ENCODE results near the gene USP24. TPM values are rescaled to one million over a fixed set of nuclear protein-coding genes. Genes with fewer than 3 reads are reported as not detected.

USP24 gene
- total RNA-seq, 1 experiment from 2014 or later, result 54.6 TPM

GRCh38 chr1:55076356-55076755, 138.8 kb downstream of the USP24 start:
- Histone ChIP-seq H3K9me3 (ENCODE audit: low read depth, low read length, poor library complexity, severe bottlenecking) (no peaks in the 10 kb centered on the region), H3K27ac (ENCODE audit: low read depth, low read length, poor library complexity, severe bottlenecking) (no peak overlapping the region), H3K27me3 (replicated peaks; ENCODE audit: insufficient read depth, low read depth, low read length, poor library complexity) (no peaks in the 10 kb centered on the region), H3K4me3 (ENCODE audit: low read depth, low read length, poor library complexity, severe bottlenecking) (no peak overlapping the region), H3K4me1 (ENCODE audit: insufficient read depth, low read length, poor library complexity, severe bottlenecking) (no peaks in the 10 kb centered on the region), H3K36me3 (ENCODE audit: insufficient read depth, low read length, poor library complexity, severe bottlenecking) (peaks cover 94% of the 10 kb centered on the region)
- CTCF ChIA-PET, result no interaction called here
- POLR2A ChIA-PET (ENCODE audit: low non-redundant PET), result interaction anchor here (0.6 kb wide), 1 partner anchor 15 kb away, joined by 3 read pairs; no protein-coding TSS in a partner anchor
- DNase-seq (ENCODE audit: low spot score), result no peak
- BruUV-seq (replicated peaks), result no TSS peak
- TF ChIP-seq CTCF (conservative IDR thresholded peaks at IDR 0.05; ENCODE audit: low read depth, low read length) (no peak), EZH2 (IDR thresholded peaks at IDR 0.05; ENCODE audit: borderline replicate concordance, low read depth, low read length, poor library complexity, severe bottlenecking) (no peak)
- intact Hi-C loops (cut with micrococcal nuclease; ENCODE audit: unreplicated experiment), result no loop called here

- no peak for DNase-seq (ENCODE audit: low spot score)
- H3K4me1 ChIP-seq (ENCODE audit: insufficient read depth, low read length, poor library complexity, severe bottlenecking), result no peaks in the 10 kb centered on the region
- no peaks in the 10 kb centered on the region for H3K9me3 ChIP-seq (ENCODE audit: low read depth, low read length, poor library complexity, severe bottlenecking)
- H3K27ac ChIP-seq (ENCODE audit: low read depth, low read length, poor library complexity, severe bottlenecking), result no peak overlapping the region
- H3K27me3 ChIP-seq (replicated peaks; ENCODE audit: insufficient read depth, low read depth, low read length, poor library complexity), result no peaks in the 10 kb centered on the region
- H3K36me3 ChIP-seq (ENCODE audit: insufficient read depth, low read length, poor library complexity, severe bottlenecking), result peaks cover 86% of the 10 kb centered on the region
- intact Hi-C loops (cut with micrococcal nuclease; ENCODE audit: unreplicated experiment), result no loop called here
- TF ChIP-seq EZH2 (IDR thresholded peaks at IDR 0.05; ENCODE audit: borderline replicate concordance, low read depth, low read length, poor library complexity, severe bottlenecking) (no peak), CTCF (conservative IDR thresholded peaks at IDR 0.05; ENCODE audit: low read depth, low read length) (no peak)
- POLR2A ChIA-PET (ENCODE audit: low non-redundant PET), result no interaction called here
- CTCF ChIA-PET, result no interaction called here
- H3K4me3 ChIP-seq (ENCODE audit: low read depth, low read length, poor library complexity, severe bottlenecking), result no peak overlapping the region
- no TSS peak for BruUV-seq (replicated peaks)
Measured at GRCh38 chr1:55074455-55074854, 140.7 kb downstream of the USP24 start.

- ChIA-PET CTCF (no interaction called here), POLR2A (ENCODE audit: low non-redundant PET) (no interaction called here)
- no peaks in the 10 kb centered on the region for H3K27me3 ChIP-seq (replicated peaks; ENCODE audit: insufficient read depth, low read depth, low read length, poor library complexity)
- no peaks in the 10 kb centered on the region for H3K9me3 ChIP-seq (ENCODE audit: low read depth, low read length, poor library complexity, severe bottlenecking)
- BruUV-seq (replicated peaks), result no TSS peak
- no peak for DNase-seq (ENCODE audit: low spot score)
- peaks cover 84% of the 10 kb centered on the region for H3K36me3 ChIP-seq (ENCODE audit: insufficient read depth, low read length, poor library complexity, severe bottlenecking)
- TF ChIP-seq CTCF (conservative IDR thresholded peaks at IDR 0.05; ENCODE audit: low read depth, low read length) (no peak), EZH2 (IDR thresholded peaks at IDR 0.05; ENCODE audit: borderline replicate concordance, low read depth, low read length, poor library complexity, severe bottlenecking) (no peak)
- no peaks in the 10 kb centered on the region for H3K4me1 ChIP-seq (ENCODE audit: insufficient read depth, low read length, poor library complexity, severe bottlenecking)
- H3K4me3 ChIP-seq (ENCODE audit: low read depth, low read length, poor library complexity, severe bottlenecking), result no peak overlapping the region
- H3K27ac ChIP-seq (ENCODE audit: low read depth, low read length, poor library complexity, severe bottlenecking), result no peak overlapping the region
- intact Hi-C loops (cut with micrococcal nuclease; ENCODE audit: unreplicated experiment), result no loop called here
Measured at GRCh38 chr1:55073187-55073916, 141.8 kb downstream of the USP24 start.
